ENCODE data around the gene AGXT2. TPM values are rescaled to one million over a fixed set of nuclear protein-coding genes. Genes with fewer than 3 reads are reported as not detected.

Gene AGXT2
- total RNA-seq, 1 donor from 2014 or later, result not detected

GRCh38 chr5:35056686-35057085, 8.9 kb upstream of the AGXT2 start:
- Histone ChIP-seq H3K36me3 (no peaks in the 10 kb centered on the region), H3K27ac (no peak overlapping the region), H3K27me3 (ENCODE audit: low read depth) (no peaks in the 10 kb centered on the region), H3K4me3 (no peak overlapping the region), H3K4me1 (no peaks in the 10 kb centered on the region), H3K9me3 (no peaks in the 10 kb centered on the region)
- no peak for ATAC-seq
- intact Hi-C loops (cut with DNase I), result no loop called here
- DNase-seq, result no peak
- no peak for TF ChIP-seq CTCF (IDR thresholded peaks at IDR 0.05)

GRCh38 chr5:35052838-35053237, 5.1 kb upstream of the AGXT2 start:
- intact Hi-C loops (cut with DNase I), result no loop called here
- no peaks in the 10 kb centered on the region for H3K27me3 ChIP-seq (ENCODE audit: low read depth)
- no peaks in the 10 kb centered on the region for H3K36me3 ChIP-seq
- ATAC-seq, result no peak
- DNase-seq, result no peak
- H3K4me3 ChIP-seq, result no peak overlapping the region
- no peaks in the 10 kb centered on the region for H3K9me3 ChIP-seq
- H3K27ac ChIP-seq, result no peak overlapping the region
- H3K4me1 ChIP-seq, result no peaks in the 10 kb centered on the region
- TF ChIP-seq CTCF (IDR thresholded peaks at IDR 0.05), result no peak

- no peak for ATAC-seq
- no peaks in the 10 kb centered on the region for H3K27me3 ChIP-seq (ENCODE audit: low read depth)
- no peaks in the 10 kb centered on the region for H3K36me3 ChIP-seq
- no peak overlapping the region for H3K27ac ChIP-seq
- DNase-seq, result no peak
- H3K4me3 ChIP-seq, result no peak overlapping the region
- TF ChIP-seq CTCF (IDR thresholded peaks at IDR 0.05), result no peak
- intact Hi-C loops (cut with DNase I), result no loop called here
- H3K9me3 ChIP-seq, result no peaks in the 10 kb centered on the region
- H3K4me1 ChIP-seq, result no peaks in the 10 kb centered on the region
These were observed 2.9 kb upstream of the AGXT2 start for GRCh38 chr5:35050541-35051126.

GRCh38 chr5:35048910-35049309, 1.2 kb upstream of the AGXT2 start:
- H3K9me3 ChIP-seq, result no peaks in the 10 kb centered on the region
- no peaks in the 10 kb centered on the region for H3K27me3 ChIP-seq (ENCODE audit: low read depth)
- no peak for TF ChIP-seq CTCF (IDR thresholded peaks at IDR 0.05)
- ATAC-seq (no peak), DNase-seq (no peak)
- no peak overlapping the region for H3K4me3 ChIP-seq
- intact Hi-C loops (cut with DNase I), result no loop called here
- no peaks in the 10 kb centered on the region for H3K4me1 ChIP-seq
- no peak overlapping the region for H3K27ac ChIP-seq
- H3K36me3 ChIP-seq, result no peaks in the 10 kb centered on the region

GRCh38 chr5:35046774-35047173, 975 bp downstream of the AGXT2 start:
- ATAC-seq, result no peak
- H3K36me3 ChIP-seq, result no peaks in the 10 kb centered on the region
- H3K4me1 ChIP-seq, result no peaks in the 10 kb centered on the region
- DNase-seq, result no peak
- no peaks in the 10 kb centered on the region for H3K27me3 ChIP-seq (ENCODE audit: low read depth)
- no peak for TF ChIP-seq CTCF (IDR thresholded peaks at IDR 0.05)
- H3K4me3 ChIP-seq, result no peak overlapping the region
- H3K27ac ChIP-seq, result no peak overlapping the region
- H3K9me3 ChIP-seq, result no peaks in the 10 kb centered on the region
- intact Hi-C loops (cut with DNase I), result no loop called here

- DNase-seq, result no peak
- no peaks in the 10 kb centered on the region for H3K9me3 ChIP-seq
- no peak for ATAC-seq
- no peak overlapping the region for H3K27ac ChIP-seq
- intact Hi-C loops (cut with DNase I), result no loop called here
- H3K4me3 ChIP-seq, result no peak overlapping the region
- H3K4me1 ChIP-seq, result no peaks in the 10 kb centered on the region
- no peaks in the 10 kb centered on the region for H3K27me3 ChIP-seq (ENCODE audit: low read depth)
- H3K36me3 ChIP-seq, result no peaks in the 10 kb centered on the region
- TF ChIP-seq CTCF (IDR thresholded peaks at IDR 0.05), result no peak
These were observed 2.5 kb downstream of the AGXT2 start for GRCh38 chr5:35045280-35045679.

All from lower lobe of right lung (tissue), 2 donors.